GM12865 (cell line): ENCODE results near the gene TTLL11.

Experiments used
- DNase-seq: peaks from one replicate; pipeline ENCODE4 v3.0.0; 2010; ENCODE audit warnings: low read depth
- H3K4me3 ChIP-seq: 2 replicates; pipeline ENCODE4 v1.5.1; 2011; ENCODE audit warnings: mild to moderate bottlenecking, low read depth, low read length, control low read depth
- TF ChIP-seq, protein P1 (sequence below): IDR thresholded peaks from 2 replicates; pipeline ENCODE4 v1.5.1; 2011; ENCODE audit warnings: low read length, control low read depth, low read depth, inconsistent platforms; ENCODE audit not compliant: insufficient read depth; ENCODE audit errors: missing control alignments

The TTLL11 gene

DNA sequence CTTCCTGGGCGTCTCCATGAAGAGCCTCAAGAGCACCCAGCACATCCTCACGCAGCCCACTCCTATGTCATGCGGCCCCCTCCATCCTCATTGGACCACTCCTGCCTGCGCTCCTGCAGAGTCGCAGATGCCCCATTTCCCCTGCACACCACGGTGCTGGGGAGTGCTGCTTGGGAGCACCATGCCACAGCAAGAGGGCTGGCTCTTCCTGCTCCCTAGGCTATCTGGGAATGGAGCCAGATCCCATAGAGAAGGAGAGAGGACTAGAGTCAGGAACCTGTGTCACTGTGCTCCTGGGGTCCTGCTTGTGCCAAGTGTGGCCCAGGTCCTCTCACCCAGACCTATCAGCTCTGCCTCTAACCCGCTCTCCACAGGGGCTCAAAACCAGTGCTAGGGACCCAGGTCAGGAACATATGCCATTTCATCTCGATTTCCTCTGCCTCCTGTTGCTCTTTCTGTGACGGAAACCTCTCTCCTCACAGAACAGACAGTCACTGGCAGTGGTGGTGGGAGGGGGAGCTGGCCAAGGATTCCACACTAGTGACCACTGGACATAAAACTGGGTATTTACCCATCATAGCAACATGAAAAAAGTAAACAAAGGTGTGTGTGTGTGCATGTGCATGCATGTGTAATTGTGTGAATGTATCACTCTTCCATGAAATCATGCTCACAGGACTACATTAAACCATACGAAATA is 178.4 kb downstream of the TTLL11 start:
- TF ChIP-seq, protein P1, sequence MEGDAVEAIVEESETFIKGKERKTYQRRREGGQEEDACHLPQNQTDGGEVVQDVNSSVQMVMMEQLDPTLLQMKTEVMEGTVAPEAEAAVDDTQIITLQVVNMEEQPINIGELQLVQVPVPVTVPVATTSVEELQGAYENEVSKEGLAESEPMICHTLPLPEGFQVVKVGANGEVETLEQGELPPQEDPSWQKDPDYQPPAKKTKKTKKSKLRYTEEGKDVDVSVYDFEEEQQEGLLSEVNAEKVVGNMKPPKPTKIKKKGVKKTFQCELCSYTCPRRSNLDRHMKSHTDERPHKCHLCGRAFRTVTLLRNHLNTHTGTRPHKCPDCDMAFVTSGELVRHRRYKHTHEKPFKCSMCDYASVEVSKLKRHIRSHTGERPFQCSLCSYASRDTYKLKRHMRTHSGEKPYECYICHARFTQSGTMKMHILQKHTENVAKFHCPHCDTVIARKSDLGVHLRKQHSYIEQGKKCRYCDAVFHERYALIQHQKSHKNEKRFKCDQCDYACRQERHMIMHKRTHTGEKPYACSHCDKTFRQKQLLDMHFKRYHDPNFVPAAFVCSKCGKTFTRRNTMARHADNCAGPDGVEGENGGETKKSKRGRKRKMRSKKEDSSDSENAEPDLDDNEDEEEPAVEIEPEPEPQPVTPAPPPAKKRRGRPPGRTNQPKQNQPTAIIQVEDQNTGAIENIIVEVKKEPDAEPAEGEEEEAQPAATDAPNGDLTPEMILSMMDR = no peak
- no peak overlapping the region for H3K4me3 ChIP-seq
- no peak for DNase-seq

GRCh38 chr9:121914017-121914595 is 179.0 kb downstream of the TTLL11 start:
- TF ChIP-seq, protein P1 = no peak
- H3K4me3 ChIP-seq = no peak overlapping the region
- no peak for DNase-seq

DNA sequence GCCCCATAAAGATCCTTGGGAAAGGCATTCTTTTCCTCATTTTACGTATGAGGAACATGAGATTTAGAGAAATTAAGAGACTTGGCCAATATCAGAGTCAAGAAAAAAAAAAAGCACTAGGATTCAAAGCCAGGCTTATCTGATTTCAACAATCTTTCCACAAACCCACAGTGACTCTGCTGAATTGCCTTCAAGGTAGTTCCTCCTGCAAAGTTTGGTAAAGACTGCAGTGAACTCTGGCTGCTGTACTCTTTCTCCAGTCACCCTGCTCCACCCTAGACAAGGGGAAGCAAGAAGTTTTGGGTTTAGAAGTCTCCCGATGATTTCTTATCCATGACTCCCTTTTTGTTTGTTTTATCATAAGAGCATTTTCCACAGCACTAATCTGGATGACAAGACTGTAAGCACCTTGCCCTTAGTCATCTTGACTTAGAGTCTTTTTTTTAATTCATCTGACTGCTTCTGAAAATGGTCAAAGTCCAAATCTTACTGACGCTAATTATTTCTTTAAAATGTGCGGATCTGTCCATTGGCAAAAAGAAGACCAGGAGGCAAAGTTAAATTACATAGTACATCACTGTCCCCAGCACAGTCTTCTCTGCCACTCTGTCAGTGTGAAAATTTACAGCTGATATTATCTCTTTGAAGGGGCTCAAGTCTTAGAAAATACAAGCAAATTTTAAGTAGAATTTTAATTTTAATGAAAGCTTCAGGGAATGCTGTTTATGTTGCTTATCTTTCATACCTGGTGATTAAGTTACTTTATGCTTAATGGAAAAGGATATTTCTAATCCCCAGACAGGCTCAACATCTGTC is 180.1 kb downstream of the TTLL11 start:
- TF ChIP-seq, protein P1 = no peak
- no peak overlapping the region for H3K4me3 ChIP-seq
- DNase-seq = no peak

DNA sequence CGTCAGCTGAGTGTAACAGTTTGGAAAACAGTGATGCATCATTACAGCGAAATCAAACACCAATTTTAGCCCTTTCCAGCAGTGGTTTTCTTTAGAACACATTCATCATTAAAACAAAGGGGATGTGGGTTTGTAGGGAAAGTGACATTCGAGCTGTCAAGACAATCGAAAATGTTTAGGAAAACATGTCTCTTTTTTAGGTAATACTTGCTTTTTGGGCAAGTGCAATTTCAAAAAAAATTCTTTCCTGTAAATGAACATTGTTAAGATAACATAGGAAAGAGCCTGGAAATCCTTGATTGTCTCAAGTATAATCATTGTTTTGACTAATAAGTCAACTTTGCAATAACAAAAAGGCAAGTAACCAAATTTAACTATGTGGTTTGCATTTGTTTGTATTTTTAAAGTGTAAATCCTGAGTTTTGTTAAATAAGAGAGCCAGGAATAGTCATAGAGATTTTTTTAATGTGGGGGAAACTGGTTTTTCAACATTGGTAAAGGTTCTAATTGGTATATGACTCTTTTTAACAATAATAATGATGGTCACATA is 182.5 kb downstream of the TTLL11 start:
- H3K4me3 ChIP-seq = no peak overlapping the region
- TF ChIP-seq, protein P1 = no peak
- DNase-seq = no peak

DNA sequence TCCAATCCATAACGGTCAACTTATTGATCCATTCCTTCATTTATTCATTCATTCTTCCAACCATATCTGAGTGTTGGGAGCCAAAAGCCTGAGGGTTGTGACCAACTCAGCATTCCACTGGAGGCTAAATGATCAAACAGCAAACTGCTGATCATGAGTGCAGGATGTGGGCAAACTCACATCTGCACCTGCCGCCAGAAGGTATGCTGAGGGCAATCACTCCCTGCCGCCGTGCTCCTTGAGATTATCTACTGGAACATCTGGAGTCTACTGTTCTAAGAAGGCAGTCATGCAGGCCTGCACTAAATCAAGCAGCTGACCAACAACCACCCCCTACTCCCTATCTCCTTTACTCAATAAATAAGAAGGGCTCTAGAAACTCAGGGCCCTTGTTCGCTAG is 184.0 kb downstream of the TTLL11 start:
- TF ChIP-seq, protein P1 = no peak
- DNase-seq = no peak
- no peak overlapping the region for H3K4me3 ChIP-seq

DNA sequence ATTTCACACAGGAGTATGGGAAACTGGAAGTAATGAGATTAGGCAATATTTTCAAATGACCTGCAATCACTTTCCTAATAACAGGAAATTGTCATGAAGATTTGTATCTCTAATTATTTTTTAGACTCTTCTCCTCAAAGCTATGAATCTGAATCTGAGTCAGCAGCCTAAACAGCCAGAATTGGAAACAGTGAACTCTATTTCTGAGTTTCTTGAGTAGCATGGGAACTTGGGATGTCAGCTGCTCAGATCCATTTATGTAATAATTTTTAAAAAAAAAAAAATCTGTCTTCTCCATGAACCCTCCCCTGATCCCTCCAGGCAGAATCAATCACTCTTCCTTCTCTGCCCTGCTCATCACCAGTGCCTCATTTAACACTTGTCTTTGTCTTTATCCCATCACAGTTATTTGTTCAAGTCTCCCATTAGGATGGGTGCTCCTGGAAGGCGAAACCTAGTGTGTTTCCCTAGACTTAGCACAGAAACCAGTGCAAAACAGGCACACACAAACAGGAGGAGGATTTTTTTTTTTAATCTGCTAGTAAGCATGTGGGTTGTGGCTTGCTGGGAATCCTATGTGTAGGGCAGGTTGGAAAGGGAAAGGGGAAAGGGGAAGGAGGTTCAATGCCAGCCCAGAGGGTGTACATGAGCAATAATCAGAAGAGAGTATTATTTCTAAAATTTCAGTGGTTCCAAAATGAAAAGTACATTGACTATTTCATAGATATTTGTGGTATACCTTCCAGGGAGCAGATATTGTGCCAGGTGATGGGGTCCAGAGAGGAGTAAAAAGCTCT is 186.8 kb downstream of the TTLL11 start:
- H3K4me3 ChIP-seq = no peak overlapping the region
- no peak for DNase-seq
- TF ChIP-seq, protein P1 = no peak
